Measurements from ENCODE around the gene FBXL17.

GRCh38 chr5:107812570-107813141 lies 569.2 kb downstream of the FBXL17 start:
- TF ChIP-seq CTCF (IDR thresholded peaks at IDR 0.05) (no peak), BCL3 (IDR thresholded peaks at IDR 0.05) (no peak), MYC (IDR thresholded peaks at IDR 0.05; ENCODE audit: borderline replicate concordance, low read length) (no peak), REST (IDR thresholded peaks at IDR 0.05) (no peak), POLR2A (IDR thresholded peaks at IDR 0.05; ENCODE audit: low read length) (no peak), FOSL2 (IDR thresholded peaks at IDR 0.05) (no peak), FOSL2 (CRISPR knock-in tag; IDR thresholded peaks at IDR 0.05) (no peak), RFX5 (IDR thresholded peaks at IDR 0.05) (no peak), HMGXB4 (CRISPR knock-in tag; IDR thresholded peaks at IDR 0.05; ENCODE audit: borderline replicate concordance) (no peak)

Data from A549 (cell line).